ENCODE measurements around the gene U2SURP.

- TF ChIP-seq, protein P1, sequence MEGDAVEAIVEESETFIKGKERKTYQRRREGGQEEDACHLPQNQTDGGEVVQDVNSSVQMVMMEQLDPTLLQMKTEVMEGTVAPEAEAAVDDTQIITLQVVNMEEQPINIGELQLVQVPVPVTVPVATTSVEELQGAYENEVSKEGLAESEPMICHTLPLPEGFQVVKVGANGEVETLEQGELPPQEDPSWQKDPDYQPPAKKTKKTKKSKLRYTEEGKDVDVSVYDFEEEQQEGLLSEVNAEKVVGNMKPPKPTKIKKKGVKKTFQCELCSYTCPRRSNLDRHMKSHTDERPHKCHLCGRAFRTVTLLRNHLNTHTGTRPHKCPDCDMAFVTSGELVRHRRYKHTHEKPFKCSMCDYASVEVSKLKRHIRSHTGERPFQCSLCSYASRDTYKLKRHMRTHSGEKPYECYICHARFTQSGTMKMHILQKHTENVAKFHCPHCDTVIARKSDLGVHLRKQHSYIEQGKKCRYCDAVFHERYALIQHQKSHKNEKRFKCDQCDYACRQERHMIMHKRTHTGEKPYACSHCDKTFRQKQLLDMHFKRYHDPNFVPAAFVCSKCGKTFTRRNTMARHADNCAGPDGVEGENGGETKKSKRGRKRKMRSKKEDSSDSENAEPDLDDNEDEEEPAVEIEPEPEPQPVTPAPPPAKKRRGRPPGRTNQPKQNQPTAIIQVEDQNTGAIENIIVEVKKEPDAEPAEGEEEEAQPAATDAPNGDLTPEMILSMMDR (conservative IDR thresholded peaks at IDR 0.05 in 1 of 2, IDR thresholded peaks at IDR 0.05 in 1 of 2; ENCODE audit: extremely low read depth in 1 of 2, insufficient read depth in 1 of 2, low read depth in 1 of 2, low read length in 2 of 2), result no peak
- TF ChIP-seq EZH2 (IDR thresholded peaks at IDR 0.05; ENCODE audit: borderline replicate concordance, low read length), result no peak
These were observed 19.2 kb upstream of the U2SURP start for GRCh38 chr3:142982038-142982773.
